ENCODE results near the gene PEPD.

The PEPD gene

GRCh38 chr19:33503030-33503429 lies 18.6 kb downstream of the PEPD start:
- Histone ChIP-seq H3K4me1 (ENCODE audit: control insufficient read depth in 1 of 2, insufficient read depth in 2 of 2, low read length in 2 of 2) (no peaks in the 10 kb centered on the region), H3K36me3 (ENCODE audit: control insufficient read depth in 1 of 2, insufficient read depth in 2 of 2, low read length in 2 of 2) (peaks cover 13 to 27% of the 10 kb centered on the region in 2 donors), H3K4me3 (ENCODE audit: low read depth in 1 of 2, low read length in 2 of 2) (no peak overlapping the region), H3K9me3 (ENCODE audit: control insufficient read depth in 1 of 2, low read length in 2 of 2) (no peaks in the 10 kb centered on the region), H3K27ac (ENCODE audit: low read length) (no peak overlapping the region), H3K27me3 (ENCODE audit: low read depth, low read length) (no peaks in the 10 kb centered on the region)

GRCh38 chr19:33502521-33502920 lies 19.1 kb downstream of the PEPD start:
- no peaks in the 10 kb centered on the region for H3K9me3 ChIP-seq (ENCODE audit: control insufficient read depth in 1 of 2, low read length in 2 of 2)
- H3K27me3 ChIP-seq (ENCODE audit: low read depth, low read length): no peaks in the 10 kb centered on the region
- no peak overlapping the region for H3K27ac ChIP-seq (ENCODE audit: low read length)
- H3K36me3 ChIP-seq (ENCODE audit: control insufficient read depth in 1 of 2, insufficient read depth in 2 of 2, low read length in 2 of 2): peaks cover 13 to 31% of the 10 kb centered on the region in 2 donors
- no peak overlapping the region for H3K4me3 ChIP-seq (ENCODE audit: low read depth in 1 of 2, low read length in 2 of 2)
- H3K4me1 ChIP-seq (ENCODE audit: control insufficient read depth in 1 of 2, insufficient read depth in 2 of 2, low read length in 2 of 2): no peaks in the 10 kb centered on the region

GRCh38 chr19:33501693-33502356 lies 19.8 kb downstream of the PEPD start:
- H3K4me1 ChIP-seq (ENCODE audit: control insufficient read depth in 1 of 2, insufficient read depth in 2 of 2, low read length in 2 of 2): no peaks in the 10 kb centered on the region
- H3K36me3 ChIP-seq (ENCODE audit: control insufficient read depth in 1 of 2, insufficient read depth in 2 of 2, low read length in 2 of 2): peaks cover 13 to 37% of the 10 kb centered on the region in 2 donors
- H3K9me3 ChIP-seq (ENCODE audit: control insufficient read depth in 1 of 2, low read length in 2 of 2): no peaks in the 10 kb centered on the region
- H3K27ac ChIP-seq (ENCODE audit: low read length): no peak overlapping the region
- H3K27me3 ChIP-seq (ENCODE audit: low read depth, low read length): no peaks in the 10 kb centered on the region
- no peak overlapping the region for H3K4me3 ChIP-seq (ENCODE audit: low read depth in 1 of 2, low read length in 2 of 2)

- Histone ChIP-seq H3K27ac (ENCODE audit: low read length) (no peak overlapping the region), H3K4me1 (ENCODE audit: control insufficient read depth in 1 of 2, insufficient read depth in 2 of 2, low read length in 2 of 2) (no peaks in the 10 kb centered on the region), H3K9me3 (ENCODE audit: control insufficient read depth in 1 of 2, low read length in 2 of 2) (no peaks in the 10 kb centered on the region), H3K27me3 (ENCODE audit: low read depth, low read length) (no peaks in the 10 kb centered on the region), H3K36me3 (ENCODE audit: control insufficient read depth in 1 of 2, insufficient read depth in 2 of 2, low read length in 2 of 2) (peaks cover 13 to 37% of the 10 kb centered on the region in 2 donors), H3K4me3 (ENCODE audit: low read depth in 1 of 2, low read length in 2 of 2) (no peak overlapping the region)
These were observed 20.6 kb downstream of the PEPD start for GRCh38 chr19:33500991-33501390.

- H3K36me3 ChIP-seq (ENCODE audit: control insufficient read depth in 1 of 2, insufficient read depth in 2 of 2, low read length in 2 of 2): peaks cover 13 to 37% of the 10 kb centered on the region in 2 donors
- H3K9me3 ChIP-seq (ENCODE audit: control insufficient read depth in 1 of 2, low read length in 2 of 2): no peaks in the 10 kb centered on the region
- H3K4me1 ChIP-seq (ENCODE audit: control insufficient read depth in 1 of 2, insufficient read depth in 2 of 2, low read length in 2 of 2): no peaks in the 10 kb centered on the region
- H3K27ac ChIP-seq (ENCODE audit: low read length): no peak overlapping the region
- H3K27me3 ChIP-seq (ENCODE audit: low read depth, low read length): no peaks in the 10 kb centered on the region
- H3K4me3 ChIP-seq (ENCODE audit: low read depth in 1 of 2, low read length in 2 of 2): no peak overlapping the region
These were observed 21.0 kb downstream of the PEPD start for GRCh38 chr19:33500586-33500985.

- no peaks in the 10 kb centered on the region for H3K4me1 ChIP-seq (ENCODE audit: control insufficient read depth in 1 of 2, insufficient read depth in 2 of 2, low read length in 2 of 2)
- H3K27me3 ChIP-seq (ENCODE audit: low read depth, low read length): no peaks in the 10 kb centered on the region
- peaks cover 13 to 37% of the 10 kb centered on the region in 2 donors for H3K36me3 ChIP-seq (ENCODE audit: control insufficient read depth in 1 of 2, insufficient read depth in 2 of 2, low read length in 2 of 2)
- H3K4me3 ChIP-seq (ENCODE audit: low read depth in 1 of 2, low read length in 2 of 2): no peak overlapping the region
- H3K9me3 ChIP-seq (ENCODE audit: control insufficient read depth in 1 of 2, low read length in 2 of 2): no peaks in the 10 kb centered on the region
- H3K27ac ChIP-seq (ENCODE audit: low read length): no peak overlapping the region
These were observed 21.7 kb downstream of the PEPD start for GRCh38 chr19:33499671-33500506.

- Histone ChIP-seq H3K4me1 (ENCODE audit: control insufficient read depth in 1 of 2, insufficient read depth in 2 of 2, low read length in 2 of 2) (no peaks in the 10 kb centered on the region), H3K36me3 (ENCODE audit: control insufficient read depth in 1 of 2, insufficient read depth in 2 of 2, low read length in 2 of 2) (peaks cover 13 to 37% of the 10 kb centered on the region in 2 donors), H3K4me3 (ENCODE audit: low read depth in 1 of 2, low read length in 2 of 2) (no peak overlapping the region), H3K27ac (ENCODE audit: low read length) (no peak overlapping the region), H3K9me3 (ENCODE audit: control insufficient read depth in 1 of 2, low read length in 2 of 2) (no peaks in the 10 kb centered on the region), H3K27me3 (ENCODE audit: low read depth, low read length) (no peaks in the 10 kb centered on the region)
These were observed 22.3 kb downstream of the PEPD start for GRCh38 chr19:33499248-33499647.

- H3K27ac ChIP-seq (ENCODE audit: low read length): no peak overlapping the region
- H3K4me1 ChIP-seq (ENCODE audit: control insufficient read depth in 1 of 2, insufficient read depth in 2 of 2, low read length in 2 of 2): no peaks in the 10 kb centered on the region
- no peak overlapping the region for H3K4me3 ChIP-seq (ENCODE audit: low read depth in 1 of 2, low read length in 2 of 2)
- H3K27me3 ChIP-seq (ENCODE audit: low read depth, low read length): no peaks in the 10 kb centered on the region
- H3K36me3 ChIP-seq (ENCODE audit: control insufficient read depth in 1 of 2, insufficient read depth in 2 of 2, low read length in 2 of 2): peaks cover 13 to 37% of the 10 kb centered on the region in 2 donors
- no peaks in the 10 kb centered on the region for H3K9me3 ChIP-seq (ENCODE audit: control insufficient read depth in 1 of 2, low read length in 2 of 2)
These were observed 23.1 kb downstream of the PEPD start for GRCh38 chr19:33498391-33499000.

- Histone ChIP-seq H3K27me3 (ENCODE audit: low read depth, low read length) (no peaks in the 10 kb centered on the region), H3K36me3 (ENCODE audit: control insufficient read depth in 1 of 2, insufficient read depth in 2 of 2, low read length in 2 of 2) (peaks cover 10 to 42% of the 10 kb centered on the region in 2 donors), H3K27ac (ENCODE audit: low read length) (no peak overlapping the region), H3K9me3 (ENCODE audit: control insufficient read depth in 1 of 2, low read length in 2 of 2) (no peaks in the 10 kb centered on the region), H3K4me3 (ENCODE audit: low read depth in 1 of 2, low read length in 2 of 2) (no peak overlapping the region), H3K4me1 (ENCODE audit: control insufficient read depth in 1 of 2, insufficient read depth in 2 of 2, low read length in 2 of 2) (no peaks in the 10 kb centered on the region)
These were observed 23.8 kb downstream of the PEPD start for GRCh38 chr19:33497778-33498175.

- H3K4me1 ChIP-seq (ENCODE audit: control insufficient read depth in 1 of 2, insufficient read depth in 2 of 2, low read length in 2 of 2): no peaks in the 10 kb centered on the region
- H3K27ac ChIP-seq (ENCODE audit: low read length): no peak overlapping the region
- no peak overlapping the region for H3K4me3 ChIP-seq (ENCODE audit: low read depth in 1 of 2, low read length in 2 of 2)
- no peaks in the 10 kb centered on the region for H3K9me3 ChIP-seq (ENCODE audit: control insufficient read depth in 1 of 2, low read length in 2 of 2)
- H3K27me3 ChIP-seq (ENCODE audit: low read depth, low read length): no peaks in the 10 kb centered on the region
- peaks cover 10 to 42% of the 10 kb centered on the region in 2 donors for H3K36me3 ChIP-seq (ENCODE audit: control insufficient read depth in 1 of 2, insufficient read depth in 2 of 2, low read length in 2 of 2)
These were observed 24.3 kb downstream of the PEPD start for GRCh38 chr19:33497131-33497777.
